ENCODE results near the gene PROSER3. TPM values are rescaled to one million over a fixed set of nuclear protein-coding genes. Genes with fewer than 3 reads are reported as not detected.

Gene PROSER3
- polyA plus RNA-seq, 1 experiment = 5.2 TPM

GRCh38 chr19:35715981-35716800, 41.8 kb upstream of the PROSER3 start:
- no peak for DNase-seq (ENCODE audit: low read depth, low spot score)
- CTCF ChIA-PET = interaction anchor here (0.7 to 1.0 kb wide), 2 partner anchors 23 to 167 kb away, joined by 3 read pairs; no protein-coding TSS in a partner anchor
- Histone ChIP-seq H3K27me3 (ENCODE audit: control insufficient read depth, insufficient read depth, low read length) (no peaks in the 10 kb centered on the region), H3K9me3 (ENCODE audit: control insufficient read depth, insufficient read depth, low read length) (no peaks in the 10 kb centered on the region; the same call in 1 of the 2 replicates), H3K27ac (ENCODE audit: low read depth, low read length) (peak overlapping the region; percentile 57), H3K4me3 (ENCODE audit: low read depth, low read length) (peak overlapping the region; percentile 84)
- POLR2A ChIA-PET = no interaction called here
- TF ChIP-seq CTCF (IDR thresholded peaks at IDR 0.05; ENCODE audit: low read depth, low read length) = no peak

- ChIA-PET CTCF (no interaction called here), POLR2A (no interaction called here)
- Histone ChIP-seq H3K9me3 (ENCODE audit: control insufficient read depth, insufficient read depth, low read length) (no peaks in the 10 kb centered on the region; the same call in 1 of the 2 replicates), H3K27me3 (ENCODE audit: control insufficient read depth, insufficient read depth, low read length) (no peaks in the 10 kb centered on the region), H3K27ac (ENCODE audit: low read depth, low read length) (peak overlapping the region; percentile 57), H3K4me3 (ENCODE audit: low read depth, low read length) (peak overlapping the region; percentile 84)
- peak; percentile 84 for DNase-seq (ENCODE audit: low read depth, low spot score)
- TF ChIP-seq CTCF (IDR thresholded peaks at IDR 0.05; ENCODE audit: low read depth, low read length) = peak; percentile 85
These were observed 40.9 kb upstream of the PROSER3 start for GRCh38 chr19:35716801-35717664.

GRCh38 chr19:35717665-35718344, 40.2 kb upstream of the PROSER3 start, which contains the start of gene KMT2B:
TSS of gene KMT2B (plus strand) at chr19:35718003. CDS start at chr19:35718019, 16 bp downstream.
- Histone ChIP-seq H3K4me3 (ENCODE audit: low read depth, low read length) (peak within 1 kb of the TSS; percentile 90), H3K27ac (ENCODE audit: low read depth, low read length) (peak within 1 kb of the TSS; percentile 57), H3K9me3 (ENCODE audit: control insufficient read depth, insufficient read depth, low read length) (no peaks in the 10 kb centered on the region; the same call in 1 of the 2 replicates), H3K27me3 (ENCODE audit: control insufficient read depth, insufficient read depth, low read length) (no peaks in the 10 kb centered on the region)
- no peak for TF ChIP-seq CTCF (IDR thresholded peaks at IDR 0.05; ENCODE audit: low read depth, low read length)
- DNase-seq (ENCODE audit: low read depth, low spot score) = no peak
- POLR2A ChIA-PET = no interaction called here
- CTCF ChIA-PET = no interaction called here

- H3K27me3 ChIP-seq (ENCODE audit: control insufficient read depth, insufficient read depth, low read length) = no peaks in the 10 kb centered on the region
- no peak for TF ChIP-seq CTCF (IDR thresholded peaks at IDR 0.05; ENCODE audit: low read depth, low read length)
- POLR2A ChIA-PET = interaction anchor here (1.2 kb wide), 1 partner anchor 22 kb away, joined by 8 read pairs; no protein-coding TSS in a partner anchor
- CTCF ChIA-PET = interaction anchor here (0.6 kb wide), 1 partner anchor 26 kb away, joined by 3 read pairs; no protein-coding TSS in a partner anchor
- no peak for DNase-seq (ENCODE audit: low read depth, low spot score)
- H3K4me3 ChIP-seq (ENCODE audit: low read depth, low read length) = peak overlapping the region; percentile 90
- no peaks in the 10 kb centered on the region; the same call in 1 of the 2 replicates for H3K9me3 ChIP-seq (ENCODE audit: control insufficient read depth, insufficient read depth, low read length)
- peak overlapping the region; percentile 21 for H3K27ac ChIP-seq (ENCODE audit: low read depth, low read length)
These were observed 39.5 kb upstream of the PROSER3 start for GRCh38 chr19:35718345-35719041.
